CD4-positive, alpha-beta T cell (primary cell): ENCODE results near the gene CITED2. TPM values are rescaled to one million over a fixed set of nuclear protein-coding genes. Genes with fewer than 3 reads are reported as not detected.

Experiments
- ATAC-seq: fragments of 200-7000 bp; cut with Tn5 transposase; one replicate; pipeline ENCODE4 v1.10.0; 2022; ENCODE audit warnings: mild to moderate bottlenecking; ENCODE audit not compliant: poor library complexity
- CTCF ChIA-PET: fragments of 350-600 bp; sonication (Branson Sonifier 250); formaldehyde crosslinking; loops from one replicate; lab custom pipeline; 2021; ENCODE audit warnings: antibody characterized with exemption, inconsistent platforms; lab: Charles Lee
- POLR2A ChIA-PET: fragments of 350-600 bp; sonication (Branson Sonifier 250); formaldehyde crosslinking; loops from one replicate; lab custom pipeline; 2021; ENCODE audit warnings: antibody characterized with exemption, inconsistent platforms; lab: Charles Lee
- DNase-seq, 14 experiments: peaks; one replicate each; pipeline ENCODE4 v3.0.0-alpha.2; 2013 to 2020; ENCODE audit warnings: mixed read lengths in 2 of 14
- H3K27ac ChIP-seq, 2 donors: one replicate each; pipeline versions ENCODE4 v1.5.1 to v1.7.0; 2013; ENCODE audit warnings: low read length in 2 of 2, low read depth in 1 of 2, mild to moderate bottlenecking in 1 of 2
- H3K27me3 ChIP-seq, 2 experiments: 1 replicate in 1 of 2; 2 replicates in 1 of 2; pipeline versions ENCODE4 v1.6.1 to v1.7.0; 2013; ENCODE audit warnings: low read length in 2 of 2, control low read depth in 1 of 2, mild to moderate bottlenecking in 1 of 2, moderate library complexity in 1 of 2; ENCODE audit not compliant: insufficient read depth in 2 of 2, control insufficient read depth in 1 of 2
- H3K36me3 ChIP-seq: one replicate; pipeline ENCODE4 v1.6.1; 2013; ENCODE audit warnings: low read length, control low read depth; ENCODE audit not compliant: insufficient read depth
- H3K4me1 ChIP-seq: one replicate; pipeline ENCODE4 v1.6.1; 2013; ENCODE audit warnings: low read length, control low read depth; ENCODE audit not compliant: insufficient read depth
- H3K4me3 ChIP-seq: one replicate; pipeline ENCODE4 v1.5.1; 2013; ENCODE audit warnings: mild to moderate bottlenecking, low read length, moderate library complexity
- H3K9me3 ChIP-seq, 2 experiments: 1 replicate in 1 of 2; 2 replicates in 1 of 2; pipeline versions ENCODE4 v1.6.1 to v1.7.0; 2013; ENCODE audit warnings: low read length in 2 of 2, mild to moderate bottlenecking in 2 of 2, control low read depth in 1 of 2, moderate library complexity in 1 of 2; ENCODE audit not compliant: control insufficient read depth in 1 of 2, insufficient read depth in 1 of 2
- H3K27ac Mint-ChIP-seq: one replicate; pipeline ENCODE4 v1.8.0; 2020; ENCODE audit warnings: mixed read lengths
- H3K27me3 Mint-ChIP-seq: one replicate; pipeline ENCODE4 v1.8.0; 2021; ENCODE audit warnings: mixed read lengths
- H3K36me3 Mint-ChIP-seq: one replicate; pipeline ENCODE4 v1.8.0; 2021; ENCODE audit warnings: low read depth, mixed read lengths
- H3K4me1 Mint-ChIP-seq: one replicate; pipeline ENCODE4 v1.8.0; 2021; ENCODE audit warnings: low read depth, mixed read lengths
- H3K4me3 Mint-ChIP-seq: one replicate; pipeline ENCODE4 v1.8.0; 2020; ENCODE audit warnings: mild to moderate bottlenecking, mixed read lengths
- H3K9me3 Mint-ChIP-seq: one replicate; pipeline ENCODE4 v1.8.0; 2020; ENCODE audit warnings: mixed read lengths
- CTCF ChIP-seq: fragments of 200-600 bp; IDR thresholded peaks from one replicate; pipeline ENCODE4 v1.8.0; 2022; ENCODE audit warnings: antibody characterized with exemption, mild to moderate bottlenecking
- intact Hi-C, 2 experiments: fragments of 100-400 bp; cut with DNase I in 1 of 2; cut with micrococcal nuclease in 1 of 2; formaldehyde crosslinking; loops; one replicate each; pipeline versions ENCODE4 v1.15.1 to v1.9.0; 2023 to 2025; cut with DNase I, micrococcal nuclease
- total RNA-seq, 174 experiments: library from RNA in 2 of 174; stranded (reverse) in 2 of 174; gene quantifications; one replicate each; pipeline ENCODE4 v1.2.3 and lab custom pipeline; 2021 to 2026

CITED2 gene
- total RNA-seq, 2 experiments from 2014 or later, result 181 to 185 TPM

- H3K9me3 Mint-ChIP-seq, result no peaks in the 10 kb centered on the region
- H3K4me3 Mint-ChIP-seq, result peak overlapping the region; percentile 95
- no peaks in the 10 kb centered on the region for H3K9me3 ChIP-seq
- H3K36me3 Mint-ChIP-seq, result peaks cover 47% of the 10 kb centered on the region
- ChIA-PET CTCF (interaction anchor here (0.6 to 2.0 kb wide), 6 partner anchors 11 to 250 kb away, joined by 3 to 12 read pairs (median 3); no protein-coding TSS in a partner anchor), POLR2A (interaction anchor here (0.6 to 5.0 kb wide), 52 partner anchors 9 to 971 kb away, joined by 3 to 83 read pairs (median 6); partner anchors contain the start of genes ABRACL, CCDC28A, HEBP2 and HECA)
- H3K27ac Mint-ChIP-seq, result peak overlapping the region; percentile 97
- ATAC-seq (peak; percentile 65), DNase-seq (peak; percentile 72 to 92 (median 80))
- H3K36me3 ChIP-seq, result peaks cover 6% of the 10 kb centered on the region
- no peak for TF ChIP-seq CTCF
- no peaks in the 10 kb centered on the region for H3K27me3 Mint-ChIP-seq
- H3K4me3 ChIP-seq, result peak overlapping the region; percentile 71
- no peaks in the 10 kb centered on the region for H3K27me3 ChIP-seq
- H3K4me1 ChIP-seq, result peaks cover 16% of the 10 kb centered on the region
- peak overlapping the region; percentile 69 to 92 for H3K27ac ChIP-seq
- intact Hi-C loops, result loop anchor here (2.0 to 10.0 kb wide), 7 partner anchors 85 to 1069 kb away; partner anchors contain the start of genes CCDC28A (in 2 of the 2), ABRACL (in 1 of the 2), HEBP2 (in 1 of the 2) and TXLNB (in 1 of the 2)
- peaks cover 28% of the 10 kb centered on the region for H3K4me1 Mint-ChIP-seq
Observed at GRCh38 chr6:139375226-139376016, 973 bp upstream of the CITED2 start.

GRCh38 chr6:139373928-139374356 is 506 bp downstream of the CITED2 start:
- H3K27me3 Mint-ChIP-seq, result no peaks in the 10 kb centered on the region
- H3K4me1 Mint-ChIP-seq, result peaks cover 43% of the 10 kb centered on the region
- peaks cover 29% of the 10 kb centered on the region for H3K4me1 ChIP-seq
- peak overlapping the region; percentile 71 for H3K4me3 ChIP-seq
- ChIA-PET POLR2A (interaction anchor here (0.5 to 5.0 kb wide), 56 partner anchors 9 to 1550 kb away, joined by 3 to 83 read pairs (median 6); partner anchors contain the start of genes ABRACL, CCDC28A, HEBP2 and HECA), CTCF (interaction anchor here (0.9 to 2.6 kb wide), 6 partner anchors 10 to 604 kb away, joined by 3 to 10 read pairs (median 3); no protein-coding TSS in a partner anchor)
- intact Hi-C loops, result loop anchor here (2.0 to 10.0 kb wide), 11 partner anchors 83 to 1071 kb away; partner anchors contain the start of genes ABRACL (in 2 of the 2), CCDC28A (in 2 of the 2), REPS1 (in 2 of the 2) and HEBP2 (in 1 of the 2)
- no peaks in the 10 kb centered on the region for H3K27me3 ChIP-seq
- H3K27ac Mint-ChIP-seq, result peak overlapping the region; percentile 97
- TF ChIP-seq CTCF, result no peak
- peak overlapping the region; percentile 80 to 92 for H3K27ac ChIP-seq
- H3K9me3 Mint-ChIP-seq, result no peaks in the 10 kb centered on the region
- H3K4me3 Mint-ChIP-seq, result peak overlapping the region; percentile 98
- no peaks in the 10 kb centered on the region for H3K9me3 ChIP-seq
- peaks cover 52% of the 10 kb centered on the region for H3K36me3 Mint-ChIP-seq
- peaks cover 6% of the 10 kb centered on the region for H3K36me3 ChIP-seq
- peak; percentile 8 for ATAC-seq
- DNase-seq, result no peak
